ENCODE measurements around the gene STK35.
"Not testable (repeated sequence)": the region's sequence is repeated elsewhere in the genome, so short reads cannot be mapped to it uniquely, and the experiment has no call there.

Gene STK35

DNA sequence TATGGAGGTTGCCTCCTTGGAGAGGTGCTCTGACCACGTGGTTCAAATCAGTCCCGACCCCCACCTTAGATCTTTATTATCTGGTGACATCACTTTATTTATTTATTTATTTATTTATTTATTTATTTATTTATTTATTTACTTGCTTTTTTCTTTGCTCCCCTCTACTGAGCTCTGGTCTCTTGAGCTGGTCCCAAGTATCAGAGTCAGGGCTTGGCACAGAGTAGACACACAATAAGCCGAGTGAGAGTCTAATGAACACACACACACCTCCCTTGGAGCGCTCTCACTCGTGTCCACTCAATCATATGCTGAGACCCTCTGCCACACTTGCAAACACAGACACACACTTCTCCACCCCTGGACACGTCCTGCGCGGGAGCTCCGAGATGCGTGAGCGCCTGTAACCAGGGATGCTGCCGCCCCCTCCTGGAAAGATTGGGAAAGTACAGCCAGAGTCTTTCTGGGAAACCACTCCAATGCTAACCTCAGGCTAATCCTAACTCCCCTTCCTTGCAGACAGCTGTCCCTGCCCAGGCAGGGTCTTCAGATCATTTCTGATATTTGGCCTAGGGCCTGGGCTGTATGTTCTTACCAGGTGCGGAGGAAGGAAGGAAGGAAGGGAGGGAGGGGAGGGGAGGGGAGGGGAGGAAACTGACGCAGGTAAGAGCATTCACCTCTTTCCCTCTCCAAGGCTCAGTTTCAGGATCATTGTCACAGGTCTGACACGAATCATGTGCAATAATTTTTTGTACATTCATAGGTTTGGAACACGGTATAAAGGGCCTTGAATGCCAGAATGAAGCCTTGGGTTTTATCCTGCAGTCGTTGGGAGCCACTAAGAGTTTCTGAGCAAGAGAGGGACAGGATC, 70.9 kb downstream of the STK35 start:
- H3K9me3 ChIP-seq (ENCODE audit: low read depth, low read length) = no peaks in the 10 kb centered on the region
- peak overlapping the region; percentile 58; the same call in 1 of the 2 replicates for H3K4me3 ChIP-seq
- DNase-seq (ENCODE audit: low read depth, low spot score) = peak; percentile 32
- no peak overlapping the region for H3K9ac ChIP-seq (ENCODE audit: insufficient read length)
- TF ChIP-seq POLR2AphosphoS5 (IDR thresholded peaks at IDR 0.05; ENCODE audit: borderline replicate concordance, low read depth, low read length) (no peak), EZH2 (IDR thresholded peaks at IDR 0.05) (no peak), FOXP2 (optimal IDR thresholded peaks at IDR 0.05; ENCODE audit: control extremely low read depth, extremely low read length, insufficient read depth) (peak; percentile 25)
- no peaks in the 10 kb centered on the region for H3K36me3 ChIP-seq (ENCODE audit: insufficient read depth, low read length)
- H3K27ac ChIP-seq = no peak overlapping the region

- Histone ChIP-seq H3K9ac (ENCODE audit: insufficient read length) (no peak overlapping the region), H3K9me3 (ENCODE audit: low read depth, low read length) (no peaks in the 10 kb centered on the region), H3K4me3 (no peak overlapping the region), H3K36me3 (ENCODE audit: insufficient read depth, low read length) (no peaks in the 10 kb centered on the region), H3K27ac (no peak overlapping the region)
- DNase-seq (ENCODE audit: low read depth, low spot score) = no peak
- TF ChIP-seq FOXP2 (optimal IDR thresholded peaks at IDR 0.05; ENCODE audit: control extremely low read depth, extremely low read length, insufficient read depth) = no peak
- TF ChIP-seq EZH2 (IDR thresholded peaks at IDR 0.05) = no peak
- no peak for TF ChIP-seq POLR2AphosphoS5 (IDR thresholded peaks at IDR 0.05; ENCODE audit: borderline replicate concordance, low read depth, low read length)
Measured at GRCh38 chr20:2173186-2173585, 71.6 kb downstream of the STK35 start.

DNA sequence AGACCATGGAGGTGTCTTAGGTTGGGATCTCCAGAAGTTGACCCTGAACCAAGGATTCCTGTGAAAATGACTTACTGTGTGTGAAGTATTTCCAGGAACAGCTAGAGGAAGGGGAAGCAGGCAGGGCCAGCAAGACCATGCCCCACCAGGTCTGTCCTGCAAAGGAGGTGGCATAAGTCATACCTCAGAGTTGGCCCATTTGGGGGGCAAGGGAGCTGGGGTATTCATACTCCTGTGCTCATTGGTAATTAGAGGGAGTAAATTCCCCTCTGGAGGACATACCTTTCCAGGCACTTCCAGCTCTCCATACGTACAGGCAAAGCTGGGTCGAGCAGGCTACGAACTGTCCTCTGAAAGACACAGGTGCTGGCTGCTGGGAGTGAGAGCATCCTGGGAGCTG, 72.4 kb downstream of the STK35 start:
- no peaks in the 10 kb centered on the region for H3K36me3 ChIP-seq (ENCODE audit: insufficient read depth, low read length)
- H3K27ac ChIP-seq = no peak overlapping the region
- H3K9ac ChIP-seq (ENCODE audit: insufficient read length) = no peak overlapping the region
- no peak for TF ChIP-seq FOXP2 (optimal IDR thresholded peaks at IDR 0.05; ENCODE audit: control extremely low read depth, extremely low read length, insufficient read depth)
- no peak for TF ChIP-seq POLR2AphosphoS5 (IDR thresholded peaks at IDR 0.05; ENCODE audit: borderline replicate concordance, low read depth, low read length)
- TF ChIP-seq EZH2 (IDR thresholded peaks at IDR 0.05) = no peak
- no peak for DNase-seq (ENCODE audit: low read depth, low spot score)
- no peaks in the 10 kb centered on the region for H3K9me3 ChIP-seq (ENCODE audit: low read depth, low read length)
- no peak overlapping the region for H3K4me3 ChIP-seq

DNA sequence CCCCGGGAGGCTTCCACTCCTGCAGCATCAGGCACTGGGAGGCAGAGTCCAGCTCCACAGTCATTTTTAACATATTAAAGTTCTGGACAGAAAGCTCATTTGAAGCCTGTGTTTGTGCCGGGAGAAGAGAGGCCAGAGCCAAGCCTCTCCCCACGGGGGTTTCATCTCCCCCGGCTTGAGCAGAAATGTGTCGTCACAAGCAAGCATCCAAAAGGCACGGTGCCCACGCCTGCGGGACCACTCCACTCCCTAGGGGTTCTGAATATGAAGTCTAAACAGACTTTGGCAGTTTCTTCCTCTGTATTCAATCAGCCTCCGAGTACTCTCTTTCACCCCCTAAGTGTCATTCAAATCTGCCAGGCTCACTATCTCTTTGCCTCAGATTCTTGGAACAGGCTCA, 75.3 kb downstream of the STK35 start:
- no peak overlapping the region for H3K9ac ChIP-seq (ENCODE audit: insufficient read length)
- no peak overlapping the region for H3K4me3 ChIP-seq
- no peak overlapping the region for H3K27ac ChIP-seq
- H3K36me3 ChIP-seq (ENCODE audit: insufficient read depth, low read length) = no peaks in the 10 kb centered on the region
- TF ChIP-seq FOXP2 (optimal IDR thresholded peaks at IDR 0.05; ENCODE audit: control extremely low read depth, extremely low read length, insufficient read depth) (no peak), EZH2 (IDR thresholded peaks at IDR 0.05) (no peak), POLR2AphosphoS5 (IDR thresholded peaks at IDR 0.05; ENCODE audit: borderline replicate concordance, low read depth, low read length) (no peak)
- no peak for DNase-seq (ENCODE audit: low read depth, low spot score)
- H3K9me3 ChIP-seq (ENCODE audit: low read depth, low read length) = no peaks in the 10 kb centered on the region

- H3K9me3 ChIP-seq (ENCODE audit: low read depth, low read length) = no peaks in the 10 kb centered on the region
- H3K4me3 ChIP-seq = no peak overlapping the region
- DNase-seq (ENCODE audit: low read depth, low spot score) = no peak
- no peak overlapping the region for H3K27ac ChIP-seq
- no peaks in the 10 kb centered on the region for H3K36me3 ChIP-seq (ENCODE audit: insufficient read depth, low read length)
- TF ChIP-seq POLR2AphosphoS5 (IDR thresholded peaks at IDR 0.05; ENCODE audit: borderline replicate concordance, low read depth, low read length) (no peak), EZH2 (IDR thresholded peaks at IDR 0.05) (no peak), FOXP2 (optimal IDR thresholded peaks at IDR 0.05; ENCODE audit: control extremely low read depth, extremely low read length, insufficient read depth) (no peak)
- no peak overlapping the region for H3K9ac ChIP-seq (ENCODE audit: insufficient read length)
Measured at GRCh38 chr20:2178318-2179232, 76.9 kb downstream of the STK35 start.

GRCh38 chr20:2179233-2179580, 77.6 kb downstream of the STK35 start:
- DNase-seq (ENCODE audit: low read depth, low spot score) = no peak
- Histone ChIP-seq H3K4me3 (no peak overlapping the region), H3K36me3 (ENCODE audit: insufficient read depth, low read length) (no peaks in the 10 kb centered on the region), H3K27ac (no peak overlapping the region), H3K9ac (ENCODE audit: insufficient read length) (no peak overlapping the region), H3K9me3 (ENCODE audit: low read depth, low read length) (no peaks in the 10 kb centered on the region)
- TF ChIP-seq EZH2 (IDR thresholded peaks at IDR 0.05) = no peak

DNA sequence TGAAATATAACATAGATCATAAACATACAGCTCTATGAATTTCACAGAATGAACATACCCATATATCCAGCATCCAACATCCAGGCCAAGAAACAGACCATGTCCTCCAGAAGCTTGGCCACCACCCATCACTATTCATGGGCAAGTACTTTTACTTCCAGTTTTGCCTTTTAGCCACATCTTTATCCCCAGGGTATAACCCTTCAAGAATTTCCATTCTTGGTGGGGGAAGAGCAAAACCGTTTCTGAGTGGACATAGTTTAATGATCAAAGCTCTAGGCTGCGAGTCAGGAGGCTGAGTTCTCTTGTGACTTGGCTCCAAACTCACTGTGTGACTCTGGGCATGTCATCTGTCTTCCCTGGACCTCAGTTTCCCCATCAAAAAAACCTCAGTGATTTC, 78.3 kb downstream of the STK35 start:
- H3K9me3 ChIP-seq (ENCODE audit: low read depth, low read length) = no peaks in the 10 kb centered on the region
- no peak overlapping the region for H3K9ac ChIP-seq (ENCODE audit: insufficient read length)
- no peak overlapping the region for H3K4me3 ChIP-seq
- no peak overlapping the region for H3K27ac ChIP-seq
- no peaks in the 10 kb centered on the region for H3K36me3 ChIP-seq (ENCODE audit: insufficient read depth, low read length)
- TF ChIP-seq FOXP2 (optimal IDR thresholded peaks at IDR 0.05; ENCODE audit: control extremely low read depth, extremely low read length, insufficient read depth) (no peak), EZH2 (IDR thresholded peaks at IDR 0.05) (no peak), POLR2AphosphoS5 (IDR thresholded peaks at IDR 0.05; ENCODE audit: borderline replicate concordance, low read depth, low read length) (no peak)
- DNase-seq (ENCODE audit: low read depth, low spot score) = no peak

GRCh38 chr20:2183381-2183780, 81.8 kb downstream of the STK35 start:
- Histone ChIP-seq H3K9ac (ENCODE audit: insufficient read length) (no peak overlapping the region), H3K27ac (no peak overlapping the region), H3K9me3 (ENCODE audit: low read depth, low read length) (no peaks in the 10 kb centered on the region), H3K4me3 (no peak overlapping the region), H3K36me3 (ENCODE audit: insufficient read depth, low read length) (no peaks in the 10 kb centered on the region)
- DNase-seq (ENCODE audit: low read depth, low spot score) = no peak
- TF ChIP-seq FOXP2 (optimal IDR thresholded peaks at IDR 0.05; ENCODE audit: control extremely low read depth, extremely low read length, insufficient read depth) = no peak
- TF ChIP-seq EZH2 (IDR thresholded peaks at IDR 0.05) = no peak
- TF ChIP-seq POLR2AphosphoS5 (IDR thresholded peaks at IDR 0.05; ENCODE audit: borderline replicate concordance, low read depth, low read length) = no peak

DNA sequence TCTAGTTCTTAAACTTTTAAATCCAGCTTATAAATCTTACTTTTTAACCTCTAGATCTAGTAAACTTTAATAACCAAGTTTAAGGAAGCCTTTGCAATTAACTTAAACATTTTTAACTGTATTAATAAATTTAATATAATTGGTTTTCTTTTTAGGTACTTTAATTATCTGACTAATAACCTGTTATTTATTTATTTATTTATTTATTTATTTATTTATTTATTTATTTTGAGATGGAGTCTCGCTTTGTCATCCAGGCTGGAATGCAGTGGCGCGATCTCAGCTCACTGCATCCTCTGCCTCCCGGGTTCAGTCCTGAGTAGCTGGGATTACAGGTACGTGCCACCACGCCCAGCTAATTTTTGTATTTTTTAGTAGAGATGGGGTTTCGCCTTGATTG, 83.3 kb downstream of the STK35 start:
- H3K27ac ChIP-seq; H3K4me3 ChIP-seq; H3K9ac ChIP-seq (ENCODE audit: insufficient read length); H3K9me3 ChIP-seq (ENCODE audit: low read depth, low read length); DNase-seq (ENCODE audit: low read depth, low spot score); H3K36me3 ChIP-seq (ENCODE audit: insufficient read depth, low read length): not testable (repeated sequence)

All from SK-N-MC (cell line).